Stimulated activated naive CD8-positive, alpha-beta T cell treated with anti-CD3 and anti-CD28 coated beads, Interleukin-15, Interleukin-2, amounts not matched to agents 100 ng/mL and 50 ng/mL, for 24 hours (primary cell): ENCODE measurements around the gene CREB1.
"Not testable (repeated sequence)": the region's sequence is repeated elsewhere in the genome, so short reads cannot be mapped to it uniquely, and the experiment has no call there.

Source experiments
- H3K27ac Mint-ChIP-seq: one replicate; pipeline ENCODE4 v1.8.0; 2021; ENCODE audit warnings: mild to moderate bottlenecking, mixed read lengths
- H3K27me3 Mint-ChIP-seq: one replicate; pipeline ENCODE4 v1.8.0; 2021; ENCODE audit warnings: mixed read lengths
- H3K36me3 Mint-ChIP-seq: one replicate; pipeline ENCODE4 v1.8.0; 2021; ENCODE audit warnings: low read depth, mixed read lengths
- H3K4me1 Mint-ChIP-seq: one replicate; pipeline ENCODE4 v1.8.0; 2021; ENCODE audit warnings: low read depth, mixed read lengths
- H3K4me3 Mint-ChIP-seq: one replicate; pipeline ENCODE4 v1.8.0; 2021; ENCODE audit warnings: mild to moderate bottlenecking, mixed read lengths
- H3K9me3 Mint-ChIP-seq: one replicate; pipeline ENCODE4 v1.8.0; 2021; ENCODE audit warnings: mixed read lengths

The CREB1 gene

DNA sequence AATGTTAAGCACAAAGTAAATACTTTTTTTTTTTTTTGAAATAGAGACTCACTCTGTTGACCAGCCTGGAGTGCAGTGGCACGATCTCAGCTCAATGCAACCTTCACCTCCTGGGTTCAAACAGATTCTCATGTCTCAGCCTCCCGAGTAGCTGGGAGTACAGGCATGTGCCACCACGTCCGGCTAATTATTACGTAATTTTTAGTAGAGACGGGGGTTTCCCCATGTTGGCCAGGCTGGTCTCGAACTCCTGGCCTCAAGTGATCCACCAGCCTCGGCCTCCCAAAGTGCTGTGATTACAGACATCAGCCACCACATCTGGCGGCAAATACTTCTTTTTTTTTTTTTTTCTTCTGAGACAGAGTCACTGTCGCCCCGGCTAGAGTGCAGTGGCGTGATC lies 32.8 kb upstream of the CREB1 start:
- not testable (repeated sequence) for H3K27me3 Mint-ChIP-seq, H3K4me3 Mint-ChIP-seq, H3K27ac Mint-ChIP-seq, H3K9me3 Mint-ChIP-seq, H3K36me3 Mint-ChIP-seq
- H3K4me1 Mint-ChIP-seq: peaks cover 35% of the 10 kb centered on the region

DNA sequence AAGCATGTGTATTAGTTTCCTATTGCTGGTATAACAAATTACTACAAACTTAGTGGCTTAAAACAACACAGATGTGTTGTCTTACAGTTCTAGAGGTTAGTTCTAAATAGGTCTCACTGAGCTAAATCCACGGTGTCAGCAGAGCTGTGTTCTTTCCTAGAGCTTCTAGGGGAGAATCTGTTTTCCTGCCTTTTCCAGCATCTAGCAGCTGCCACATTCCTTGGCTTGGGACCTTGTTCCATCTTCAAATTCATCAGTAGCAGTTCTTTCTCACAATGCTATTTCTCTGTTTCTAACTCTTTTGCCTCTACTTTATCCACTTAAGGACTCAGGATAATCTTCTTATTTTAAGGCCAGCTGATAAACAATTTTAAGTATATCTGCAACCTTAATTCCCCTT lies 32.2 kb upstream of the CREB1 start:
- no peak overlapping the region for H3K27ac Mint-ChIP-seq
- H3K4me3 Mint-ChIP-seq: no peak overlapping the region
- no peaks in the 10 kb centered on the region for H3K36me3 Mint-ChIP-seq
- H3K27me3 Mint-ChIP-seq: no peaks in the 10 kb centered on the region
- peaks cover 38% of the 10 kb centered on the region for H3K4me1 Mint-ChIP-seq
- no peaks in the 10 kb centered on the region for H3K9me3 Mint-ChIP-seq

DNA sequence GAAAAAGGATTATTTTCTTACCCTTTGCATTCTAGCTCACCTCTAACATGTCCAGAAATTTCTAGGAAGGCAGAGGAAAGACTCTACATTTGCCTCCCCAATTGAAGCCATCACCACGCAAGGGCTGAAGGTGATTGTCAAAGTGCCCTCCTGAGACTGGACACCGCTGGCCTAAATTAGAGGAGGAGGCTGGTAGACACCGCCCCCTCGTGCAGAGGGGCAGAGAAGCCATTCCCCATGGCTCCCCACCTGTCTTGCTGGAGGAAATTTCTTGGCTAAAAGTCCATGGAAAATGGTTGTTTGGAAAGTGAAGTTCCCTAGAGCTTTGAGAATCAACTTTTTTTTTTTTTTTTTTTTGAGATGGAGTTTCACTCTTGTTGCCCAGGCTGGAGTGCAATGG lies 31.3 kb upstream of the CREB1 start:
- no peak overlapping the region for H3K4me3 Mint-ChIP-seq
- no peaks in the 10 kb centered on the region for H3K36me3 Mint-ChIP-seq
- peaks cover 44% of the 10 kb centered on the region for H3K4me1 Mint-ChIP-seq
- no peaks in the 10 kb centered on the region for H3K27me3 Mint-ChIP-seq
- H3K9me3 Mint-ChIP-seq: no peaks in the 10 kb centered on the region
- no peak overlapping the region for H3K27ac Mint-ChIP-seq

DNA sequence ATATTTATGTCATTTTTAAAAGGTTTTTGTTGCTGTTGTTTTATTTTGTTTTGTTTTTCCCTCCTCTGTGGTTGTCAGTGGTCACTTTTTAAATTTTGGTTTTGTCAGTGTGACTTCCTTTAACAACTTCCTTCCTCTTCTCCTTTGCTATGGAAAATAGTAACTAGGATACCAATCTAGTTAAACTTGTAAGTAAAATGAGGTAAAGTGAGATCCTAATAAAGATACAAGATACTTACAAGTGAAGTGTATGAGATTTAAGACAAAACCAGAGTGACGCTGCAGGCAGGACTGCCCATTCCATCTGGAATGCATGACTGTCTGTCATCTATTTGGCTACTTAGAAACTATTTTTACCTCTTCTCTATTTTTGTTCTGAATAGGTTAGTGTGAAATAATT lies 30.6 kb upstream of the CREB1 start:
- Mint-ChIP-seq H3K27me3 (no peaks in the 10 kb centered on the region), H3K27ac (peak overlapping the region; percentile 2), H3K9me3 (no peaks in the 10 kb centered on the region), H3K4me3 (no peak overlapping the region), H3K36me3 (no peaks in the 10 kb centered on the region), H3K4me1 (peaks cover 51% of the 10 kb centered on the region)

DNA sequence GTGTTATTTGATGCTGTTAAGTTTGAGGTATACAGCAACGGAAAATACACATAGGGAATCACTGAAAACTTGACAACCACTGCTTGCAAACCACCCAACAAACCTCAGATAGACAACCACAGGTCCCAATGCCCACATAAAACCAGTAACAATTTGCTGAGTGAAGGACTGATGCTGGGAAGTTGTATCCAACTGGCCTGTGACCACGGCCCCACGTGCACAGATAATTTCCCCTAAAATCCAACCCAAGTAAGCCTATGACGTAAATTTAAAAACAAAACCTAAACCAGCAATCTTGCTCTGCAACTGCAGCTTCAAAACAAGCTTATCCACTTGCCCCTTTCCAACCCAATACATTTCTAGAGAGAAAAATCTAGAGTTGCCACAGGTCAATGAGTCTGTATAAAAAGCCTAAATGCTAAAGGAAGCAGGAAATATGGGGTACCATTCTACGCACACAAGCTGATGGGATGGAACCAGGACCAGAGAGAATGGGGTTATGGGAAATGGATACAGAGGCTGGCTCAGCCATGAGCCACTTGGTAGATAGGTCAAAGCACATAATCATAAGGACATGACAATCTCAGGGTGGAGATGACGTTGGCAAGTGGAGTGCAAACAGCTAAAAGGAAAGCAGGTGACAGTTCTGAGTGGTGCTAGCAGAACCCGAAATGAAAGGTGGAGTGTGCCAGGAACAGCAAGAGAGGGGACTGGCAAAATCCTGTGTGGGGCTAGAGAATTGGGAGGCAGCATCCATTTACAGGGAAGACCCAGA lies 27.8 kb upstream of the CREB1 start:
- Mint-ChIP-seq H3K36me3 (no peaks in the 10 kb centered on the region), H3K27ac (peak overlapping the region; percentile 14), H3K4me3 (peak overlapping the region; percentile 8), H3K27me3 (no peaks in the 10 kb centered on the region), H3K4me1 (peaks cover 79% of the 10 kb centered on the region), H3K9me3 (no peaks in the 10 kb centered on the region)

DNA sequence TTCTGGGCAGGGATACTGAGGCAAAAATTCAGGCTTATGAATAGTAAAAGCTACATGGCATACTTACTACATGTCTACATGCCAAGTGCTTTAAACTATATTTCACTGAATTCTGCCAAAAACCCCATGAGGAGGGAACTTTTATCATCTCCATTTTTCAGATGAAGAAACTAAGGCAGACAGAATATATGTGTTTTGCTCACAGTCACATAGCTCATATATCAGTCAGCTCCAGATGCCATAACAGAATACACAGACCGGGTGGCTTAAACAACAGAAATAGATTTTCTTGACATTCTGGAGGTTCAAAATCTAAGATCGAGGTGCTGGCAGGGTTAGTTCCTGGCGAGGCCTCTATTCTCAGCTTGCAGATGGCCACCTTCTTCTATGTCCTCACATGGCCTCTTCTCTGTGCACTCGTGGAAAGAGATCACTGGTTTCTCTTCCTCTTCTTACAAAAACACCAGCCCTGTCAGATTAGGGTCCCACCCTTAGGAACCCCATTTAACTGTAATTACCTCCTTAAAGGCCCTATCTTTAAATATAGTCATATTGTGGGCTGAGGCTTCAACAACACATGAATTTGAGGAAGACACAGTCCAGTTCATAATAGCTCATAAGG lies 27.1 kb upstream of the CREB1 start:
- no peak overlapping the region for H3K4me3 Mint-ChIP-seq
- peaks cover 82% of the 10 kb centered on the region for H3K4me1 Mint-ChIP-seq
- peak overlapping the region; percentile 15 for H3K27ac Mint-ChIP-seq
- no peaks in the 10 kb centered on the region for H3K9me3 Mint-ChIP-seq
- H3K36me3 Mint-ChIP-seq: no peaks in the 10 kb centered on the region
- no peaks in the 10 kb centered on the region for H3K27me3 Mint-ChIP-seq

DNA sequence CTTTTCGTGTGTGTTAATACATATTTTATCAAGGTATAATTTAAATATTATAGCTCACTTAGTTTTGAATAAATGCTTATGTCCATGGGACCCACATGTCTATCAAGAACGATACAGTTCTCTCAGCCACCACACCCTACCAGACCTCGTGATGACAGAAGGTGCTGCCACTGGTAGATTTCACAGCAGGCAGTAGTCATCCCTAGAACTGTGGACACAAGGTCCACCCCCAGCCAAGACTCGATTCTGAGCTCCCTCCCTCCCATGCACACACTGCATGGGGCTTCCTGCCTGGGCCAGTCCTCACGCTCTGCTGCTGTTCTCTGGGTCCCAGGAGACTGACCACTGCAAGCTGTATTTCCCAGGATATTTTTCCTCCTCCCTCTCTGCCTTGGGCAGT lies 26.5 kb upstream of the CREB1 start:
- H3K9me3 Mint-ChIP-seq: no peaks in the 10 kb centered on the region
- H3K27ac Mint-ChIP-seq: peak overlapping the region; percentile 62
- H3K4me1 Mint-ChIP-seq: peaks cover 82% of the 10 kb centered on the region
- no peaks in the 10 kb centered on the region for H3K27me3 Mint-ChIP-seq
- no peak overlapping the region for H3K4me3 Mint-ChIP-seq
- H3K36me3 Mint-ChIP-seq: no peaks in the 10 kb centered on the region

DNA sequence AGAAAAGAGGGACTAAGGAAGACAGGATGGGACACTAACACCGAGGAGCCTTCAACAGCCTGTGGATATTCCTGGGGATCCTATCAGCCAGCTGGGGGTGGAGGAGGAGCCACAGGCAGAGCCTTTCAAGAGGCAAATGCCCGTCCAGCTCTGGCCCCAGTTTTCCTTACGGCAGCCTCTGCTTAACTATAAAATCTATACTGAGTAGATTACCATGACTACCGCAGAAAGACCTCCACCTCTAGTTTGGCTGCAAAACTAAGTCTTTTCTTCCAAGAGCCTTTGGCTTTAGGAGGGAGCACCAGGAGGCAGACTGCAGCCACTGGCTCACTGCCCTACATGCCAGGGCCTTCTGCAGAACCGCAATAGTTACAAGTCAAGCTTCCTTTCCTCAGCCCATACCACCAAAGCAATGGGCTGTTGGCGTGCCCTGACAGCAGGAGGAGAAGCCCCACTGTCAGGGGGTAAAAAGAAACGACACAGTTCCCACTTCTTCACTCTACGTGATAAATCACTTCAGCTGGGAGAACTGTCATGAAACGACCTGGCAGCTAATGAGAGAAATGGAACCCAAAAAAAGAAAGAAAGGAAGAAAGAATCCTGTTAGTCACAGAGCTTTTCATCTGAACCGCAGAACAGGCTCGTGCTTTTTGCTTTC lies 25.1 kb upstream of the CREB1 start:
- peak overlapping the region; percentile 10 for H3K4me3 Mint-ChIP-seq
- no peaks in the 10 kb centered on the region for H3K36me3 Mint-ChIP-seq
- H3K27me3 Mint-ChIP-seq: no peaks in the 10 kb centered on the region
- peaks cover 73% of the 10 kb centered on the region for H3K4me1 Mint-ChIP-seq
- H3K27ac Mint-ChIP-seq: peak overlapping the region; percentile 65
- H3K9me3 Mint-ChIP-seq: no peaks in the 10 kb centered on the region

DNA sequence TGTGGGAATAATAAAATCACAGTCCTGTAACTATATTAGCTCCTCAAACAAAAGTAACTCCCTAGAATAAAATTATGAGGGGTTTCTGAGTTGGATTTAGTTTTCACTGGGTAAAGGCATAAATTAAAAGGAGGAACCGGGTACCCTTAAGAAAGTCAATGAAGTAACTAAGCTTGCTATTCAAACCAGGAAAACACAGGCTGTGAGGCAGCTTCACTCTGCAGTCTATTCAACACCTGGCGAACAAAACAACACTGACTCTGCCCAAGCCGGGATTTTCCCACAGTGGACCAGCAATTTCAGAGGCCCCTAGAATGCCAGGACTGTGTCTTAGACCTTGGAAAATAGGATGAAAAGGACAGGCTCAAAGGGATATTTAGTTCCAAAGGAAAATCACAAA lies 24.6 kb upstream of the CREB1 start:
- peaks cover 68% of the 10 kb centered on the region for H3K4me1 Mint-ChIP-seq

DNA sequence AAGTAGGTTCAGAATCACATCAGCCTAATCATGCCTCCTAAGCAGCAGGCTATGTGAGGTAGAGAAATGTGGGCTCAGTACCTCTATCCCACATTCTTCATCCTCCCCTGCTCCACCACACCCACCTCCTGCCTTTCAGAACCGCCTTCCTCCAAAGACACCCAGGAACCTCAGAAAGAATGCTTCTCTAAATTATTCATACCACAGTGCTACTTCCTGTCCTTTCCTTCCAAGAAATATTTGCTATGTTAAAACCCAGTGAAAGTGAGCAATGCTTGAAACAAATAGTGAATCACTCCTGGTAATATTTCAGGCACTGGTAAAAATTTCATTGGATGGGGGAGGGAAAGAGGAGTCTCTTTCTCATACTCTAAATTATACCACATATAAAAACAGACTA lies 24.0 kb upstream of the CREB1 start:
- Mint-ChIP-seq H3K4me1 (peaks cover 68% of the 10 kb centered on the region), H3K27ac (peak overlapping the region; percentile 65), H3K27me3 (no peaks in the 10 kb centered on the region), H3K36me3 (no peaks in the 10 kb centered on the region), H3K9me3 (no peaks in the 10 kb centered on the region), H3K4me3 (peak overlapping the region; percentile 10)

More for the DNA sequence above, 24.6 kb upstream of the CREB1 start:
- peak overlapping the region; percentile 10 for H3K4me3 Mint-ChIP-seq
- no peaks in the 10 kb centered on the region for H3K27me3 Mint-ChIP-seq
- no peaks in the 10 kb centered on the region for H3K36me3 Mint-ChIP-seq
- no peaks in the 10 kb centered on the region for H3K9me3 Mint-ChIP-seq
- peak overlapping the region; percentile 65 for H3K27ac Mint-ChIP-seq

DNA sequence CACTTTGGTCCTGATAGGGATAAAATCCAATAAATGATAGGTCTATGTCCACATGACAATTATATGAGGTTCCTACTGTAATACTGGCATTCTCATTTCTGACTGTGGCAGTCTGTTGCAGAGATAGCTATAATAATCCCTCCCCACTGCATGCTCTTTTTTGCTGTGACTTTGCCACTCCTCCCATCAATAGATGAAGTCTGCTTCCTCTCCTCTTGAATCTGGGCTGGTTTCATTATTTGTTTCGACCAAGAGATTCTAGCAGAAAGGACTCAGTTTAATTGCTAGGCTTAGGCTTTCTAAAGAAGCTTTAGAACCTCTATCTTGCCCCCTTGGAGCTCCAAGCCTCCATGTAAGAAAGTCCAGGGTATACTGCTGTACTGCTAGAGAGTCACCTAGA lies 23.3 kb upstream of the CREB1 start:
- no peaks in the 10 kb centered on the region for H3K27me3 Mint-ChIP-seq
- H3K27ac Mint-ChIP-seq: peak overlapping the region; percentile 65
- no peaks in the 10 kb centered on the region for H3K36me3 Mint-ChIP-seq
- no peaks in the 10 kb centered on the region for H3K9me3 Mint-ChIP-seq
- H3K4me3 Mint-ChIP-seq: peak overlapping the region; percentile 23
- H3K4me1 Mint-ChIP-seq: peaks cover 65% of the 10 kb centered on the region

DNA sequence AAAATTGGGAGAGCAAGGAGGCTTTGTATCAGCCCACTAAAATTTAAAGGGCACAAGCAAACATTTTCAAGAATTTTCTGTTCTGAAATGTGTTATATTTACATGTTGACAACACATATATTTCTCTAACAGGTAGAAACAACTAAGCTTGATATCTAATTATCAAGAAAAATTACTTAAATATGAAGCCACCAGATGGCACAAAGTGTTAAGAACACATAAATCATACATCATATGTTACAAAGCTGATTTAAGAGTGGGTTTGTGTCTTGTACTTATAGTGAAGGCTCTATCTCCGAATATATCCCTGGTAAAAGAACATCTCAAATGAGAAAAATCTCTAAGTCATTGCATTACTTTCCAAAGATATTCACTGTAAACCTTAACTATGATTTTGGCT lies 19.6 kb upstream of the CREB1 start:
- H3K9me3 Mint-ChIP-seq: no peaks in the 10 kb centered on the region
- no peak overlapping the region for H3K4me3 Mint-ChIP-seq
- no peak overlapping the region for H3K27ac Mint-ChIP-seq
- no peaks in the 10 kb centered on the region for H3K36me3 Mint-ChIP-seq
- H3K4me1 Mint-ChIP-seq: peaks cover 61% of the 10 kb centered on the region
- no peaks in the 10 kb centered on the region for H3K27me3 Mint-ChIP-seq

DNA sequence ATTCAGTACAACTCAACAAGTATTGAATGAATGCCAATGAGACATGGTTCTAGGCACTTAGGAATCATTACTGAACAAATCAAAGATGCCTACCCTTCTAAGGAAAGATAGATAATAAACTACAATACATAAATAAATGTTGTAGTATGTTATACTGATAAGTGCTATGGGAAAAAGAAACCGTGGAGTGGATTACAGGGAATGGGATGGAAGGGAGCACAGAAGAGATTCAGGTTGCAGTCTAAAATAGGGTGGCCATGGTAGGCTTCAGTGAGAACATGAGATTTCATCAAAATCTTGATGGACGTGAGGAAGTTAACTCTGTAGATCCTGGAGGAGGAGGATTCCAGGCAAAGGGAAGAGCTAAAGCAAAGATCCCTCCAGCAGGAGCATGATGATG lies 17.9 kb upstream of the CREB1 start:
- no peak overlapping the region for H3K27ac Mint-ChIP-seq
- H3K4me1 Mint-ChIP-seq: peaks cover 57% of the 10 kb centered on the region
- no peaks in the 10 kb centered on the region for H3K27me3 Mint-ChIP-seq
- H3K4me3 Mint-ChIP-seq: no peak overlapping the region
- H3K36me3 Mint-ChIP-seq: no peaks in the 10 kb centered on the region
- H3K9me3 Mint-ChIP-seq: no peaks in the 10 kb centered on the region

DNA sequence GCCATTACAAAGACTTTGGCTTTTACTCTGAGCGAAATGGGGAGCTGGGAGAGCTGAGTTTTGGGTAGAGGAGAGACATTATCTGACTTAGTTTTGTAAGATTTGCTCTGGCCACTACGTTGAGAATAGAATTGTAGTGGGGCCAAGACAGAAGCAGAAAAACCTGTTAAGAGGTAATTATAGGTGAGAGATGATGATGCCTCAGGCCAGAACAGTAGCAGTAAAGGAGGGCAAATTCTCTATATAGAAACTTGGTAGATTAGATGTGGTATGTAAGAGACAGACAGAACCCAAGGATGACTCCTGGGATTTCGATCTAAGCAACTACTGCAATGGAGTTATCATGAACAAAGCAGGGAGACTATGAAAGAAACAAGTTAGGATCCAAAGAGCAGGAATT lies 17.4 kb upstream of the CREB1 start:
- Mint-ChIP-seq H3K36me3 (no peaks in the 10 kb centered on the region), H3K27me3 (no peaks in the 10 kb centered on the region), H3K4me1 (peaks cover 53% of the 10 kb centered on the region), H3K4me3 (no peak overlapping the region), H3K27ac (peak overlapping the region; percentile 29), H3K9me3 (no peaks in the 10 kb centered on the region)

DNA sequence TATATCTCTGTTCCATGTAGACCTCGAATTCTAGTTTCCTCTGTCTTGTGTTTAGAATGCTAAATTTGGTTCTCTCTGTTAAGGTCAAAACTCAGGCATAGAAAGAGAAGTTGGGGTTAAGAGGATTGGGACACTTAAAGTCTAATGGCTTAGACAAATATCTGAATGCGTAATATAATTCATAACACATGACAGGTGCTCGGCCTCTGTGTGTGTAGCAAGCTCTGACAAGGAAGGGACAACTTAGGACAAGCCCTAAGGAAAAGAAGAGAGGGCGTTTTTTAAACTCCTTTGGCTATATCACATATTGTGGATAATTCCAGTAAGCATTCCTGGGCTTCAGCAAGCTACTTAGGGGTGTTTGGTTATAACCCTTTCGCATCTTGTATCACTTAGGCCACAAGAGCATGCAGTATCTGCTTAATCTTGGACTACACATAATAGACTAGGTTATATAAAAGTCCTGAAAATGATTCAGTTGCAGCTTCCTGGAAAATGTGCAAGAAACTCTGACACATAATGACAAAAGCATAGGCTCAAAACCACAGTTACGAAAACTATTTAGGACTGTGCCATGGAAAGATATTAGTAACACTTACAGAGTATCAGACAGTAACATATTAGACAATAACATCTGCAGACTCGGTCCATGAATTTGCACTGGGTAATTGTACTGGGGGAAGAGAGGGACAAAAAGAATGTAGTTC lies 16.1 kb upstream of the CREB1 start:
- H3K4me3 Mint-ChIP-seq: peak overlapping the region; percentile 35

More for the DNA sequence above, 16.1 kb upstream of the CREB1 start:
- Mint-ChIP-seq H3K36me3 (no peaks in the 10 kb centered on the region), H3K4me1 (peaks cover 53% of the 10 kb centered on the region), H3K27me3 (no peaks in the 10 kb centered on the region), H3K27ac (peak overlapping the region; percentile 89), H3K9me3 (no peaks in the 10 kb centered on the region)
